Measurements from ENCODE around the gene BACE2.

DNA sequence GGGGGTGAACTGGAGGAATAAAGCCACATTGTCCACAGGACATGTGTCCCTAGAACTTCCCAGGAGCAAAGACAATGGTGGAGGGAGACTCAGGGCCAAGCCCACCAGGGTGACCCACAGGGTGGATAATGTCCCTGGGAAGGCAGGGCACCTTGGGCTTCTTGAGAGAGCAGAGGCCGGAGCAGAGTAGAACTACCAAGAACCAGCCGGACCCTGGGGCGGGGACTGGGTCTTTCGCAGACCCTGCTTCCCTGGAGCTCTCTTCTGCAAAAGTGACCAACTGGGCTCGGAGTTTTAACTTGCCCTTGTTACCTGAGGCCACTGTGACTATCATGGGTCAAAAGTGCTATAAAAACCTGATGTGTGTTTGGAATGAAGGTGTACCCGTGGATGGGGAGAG, 147.8 kb downstream of the BACE2 start:
- TF ChIP-seq, protein P1, sequence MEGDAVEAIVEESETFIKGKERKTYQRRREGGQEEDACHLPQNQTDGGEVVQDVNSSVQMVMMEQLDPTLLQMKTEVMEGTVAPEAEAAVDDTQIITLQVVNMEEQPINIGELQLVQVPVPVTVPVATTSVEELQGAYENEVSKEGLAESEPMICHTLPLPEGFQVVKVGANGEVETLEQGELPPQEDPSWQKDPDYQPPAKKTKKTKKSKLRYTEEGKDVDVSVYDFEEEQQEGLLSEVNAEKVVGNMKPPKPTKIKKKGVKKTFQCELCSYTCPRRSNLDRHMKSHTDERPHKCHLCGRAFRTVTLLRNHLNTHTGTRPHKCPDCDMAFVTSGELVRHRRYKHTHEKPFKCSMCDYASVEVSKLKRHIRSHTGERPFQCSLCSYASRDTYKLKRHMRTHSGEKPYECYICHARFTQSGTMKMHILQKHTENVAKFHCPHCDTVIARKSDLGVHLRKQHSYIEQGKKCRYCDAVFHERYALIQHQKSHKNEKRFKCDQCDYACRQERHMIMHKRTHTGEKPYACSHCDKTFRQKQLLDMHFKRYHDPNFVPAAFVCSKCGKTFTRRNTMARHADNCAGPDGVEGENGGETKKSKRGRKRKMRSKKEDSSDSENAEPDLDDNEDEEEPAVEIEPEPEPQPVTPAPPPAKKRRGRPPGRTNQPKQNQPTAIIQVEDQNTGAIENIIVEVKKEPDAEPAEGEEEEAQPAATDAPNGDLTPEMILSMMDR (IDR thresholded peaks at IDR 0.05; ENCODE audit: insufficient read depth, low read depth, low read length) = no peak
- no peak for TF ChIP-seq EZH2 (IDR thresholded peaks at IDR 0.05; ENCODE audit: insufficient read depth, low read length)
